ENCODE results near the gene CA7. TPM values are rescaled to one million over a fixed set of nuclear protein-coding genes. Genes with fewer than 3 reads are reported as not detected.

CA7 gene
- total RNA-seq, result not detected
- not detected for polyA plus RNA-seq (ENCODE audit: insufficient read depth, low read depth, low replicate concordance)
- long read RNA-seq, donor 1, partial matches to known transcripts, result 0 of 1 reads
- long read RNA-seq, donor 1, other reads (novel, unspliced or antisense), result 0 of 1 reads
- long read RNA-seq, donor 2, result 0 reads
- long read RNA-seq, donor 3, result 0 reads
- long read RNA-seq, donor 4, partial matches to known transcripts, result 0 of 1 reads
- long read RNA-seq, donor 4, other reads (novel, unspliced or antisense), result 0 of 1 reads
- long read RNA-seq, donor 5, result 0 reads
- long read RNA-seq, donor 6, result 0 reads
- long read RNA-seq, donor 7, result 0 reads
- long read RNA-seq, donor 8, result 0 reads
- long read RNA-seq, donor 9, result 0 reads
- long read RNA-seq, donor 10, result 0 reads

DNA sequence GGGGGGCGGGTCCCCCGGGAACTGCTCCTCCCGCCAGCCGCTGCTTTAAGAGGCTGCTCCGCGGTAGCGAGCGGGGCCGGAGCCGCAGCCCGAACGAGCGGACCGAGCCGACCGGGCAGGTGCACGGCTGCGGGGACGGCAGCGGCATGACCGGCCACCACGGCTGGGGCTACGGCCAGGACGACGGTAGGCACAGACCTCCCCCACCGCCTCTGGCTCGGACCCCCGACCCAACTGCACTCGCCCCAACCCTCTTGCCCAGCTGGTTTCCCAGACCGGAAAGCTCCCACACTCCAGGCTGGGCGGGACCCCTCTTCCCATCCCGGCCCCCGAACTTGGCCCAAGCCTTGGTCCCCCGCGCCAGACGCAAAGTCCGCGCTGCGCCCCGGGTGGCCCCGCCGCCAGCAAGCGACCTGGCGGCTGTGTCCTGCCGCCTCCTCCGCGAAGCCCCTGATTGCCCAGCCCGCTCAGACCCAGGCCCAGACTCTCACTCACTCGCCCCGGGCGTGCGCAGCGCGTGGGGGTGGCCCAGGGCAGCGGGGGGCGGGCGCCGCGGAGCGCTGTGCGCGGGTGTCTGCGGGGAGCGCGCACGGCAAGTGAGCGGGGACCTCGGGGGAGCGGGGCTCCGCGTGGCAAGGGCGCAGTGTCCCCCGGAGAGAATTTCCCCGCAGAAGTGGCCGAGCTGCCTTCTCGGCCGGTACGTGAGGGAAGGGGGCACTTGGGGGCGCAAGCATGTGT lies at the start of gene CA7:
Gene CA7, plus strand, starts transcription at position 73 of the 738 bp plus-strand sequence. Its CDS starts 74 bp downstream, at position 147.
- Histone ChIP-seq H3K4me1 (ENCODE audit: control insufficient read depth in 2 of 3, insufficient read depth in 2 of 3, low read depth in 1 of 3, low read length in 3 of 3) (peaks cover 0 to 6% (median 0%) of the 10 kb centered on the region in 3 donors), H3K27me3 (ENCODE audit: control insufficient read depth, insufficient read depth, low read length) (peaks cover 5% of the 10 kb centered on the region), H3K27ac (ENCODE audit: low read depth in 2 of 2, low read length in 2 of 2) (no peak within 1 kb of the TSS), H3K9ac (ENCODE audit: low read length in 3 of 3) (no peak within 1 kb of the TSS), H3K4me3 (ENCODE audit: low read length in 3 of 3) (peak within 1 kb of the TSS in 1 of 3 donors; percentile 44), H3K9me3 (ENCODE audit: control insufficient read depth in 2 of 3, insufficient read depth in 1 of 3, low read length in 3 of 3) (no peaks in the 10 kb centered on the region), H3K36me3 (ENCODE audit: control insufficient read depth in 2 of 3, insufficient read depth in 3 of 3, low read length in 3 of 3) (no peaks in the 10 kb centered on the region)
- peak; percentile 19 to 76 (median 35) for DNase-seq
- intact Hi-C loops (cut with DNase I), result no loop called here
- FAIRE-seq, result no peak
- TF ChIP-seq, protein P1, sequence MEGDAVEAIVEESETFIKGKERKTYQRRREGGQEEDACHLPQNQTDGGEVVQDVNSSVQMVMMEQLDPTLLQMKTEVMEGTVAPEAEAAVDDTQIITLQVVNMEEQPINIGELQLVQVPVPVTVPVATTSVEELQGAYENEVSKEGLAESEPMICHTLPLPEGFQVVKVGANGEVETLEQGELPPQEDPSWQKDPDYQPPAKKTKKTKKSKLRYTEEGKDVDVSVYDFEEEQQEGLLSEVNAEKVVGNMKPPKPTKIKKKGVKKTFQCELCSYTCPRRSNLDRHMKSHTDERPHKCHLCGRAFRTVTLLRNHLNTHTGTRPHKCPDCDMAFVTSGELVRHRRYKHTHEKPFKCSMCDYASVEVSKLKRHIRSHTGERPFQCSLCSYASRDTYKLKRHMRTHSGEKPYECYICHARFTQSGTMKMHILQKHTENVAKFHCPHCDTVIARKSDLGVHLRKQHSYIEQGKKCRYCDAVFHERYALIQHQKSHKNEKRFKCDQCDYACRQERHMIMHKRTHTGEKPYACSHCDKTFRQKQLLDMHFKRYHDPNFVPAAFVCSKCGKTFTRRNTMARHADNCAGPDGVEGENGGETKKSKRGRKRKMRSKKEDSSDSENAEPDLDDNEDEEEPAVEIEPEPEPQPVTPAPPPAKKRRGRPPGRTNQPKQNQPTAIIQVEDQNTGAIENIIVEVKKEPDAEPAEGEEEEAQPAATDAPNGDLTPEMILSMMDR (IDR thresholded peaks at IDR 0.05; ENCODE audit: borderline replicate concordance, extremely low read depth, insufficient read depth), result no peak

DNA sequence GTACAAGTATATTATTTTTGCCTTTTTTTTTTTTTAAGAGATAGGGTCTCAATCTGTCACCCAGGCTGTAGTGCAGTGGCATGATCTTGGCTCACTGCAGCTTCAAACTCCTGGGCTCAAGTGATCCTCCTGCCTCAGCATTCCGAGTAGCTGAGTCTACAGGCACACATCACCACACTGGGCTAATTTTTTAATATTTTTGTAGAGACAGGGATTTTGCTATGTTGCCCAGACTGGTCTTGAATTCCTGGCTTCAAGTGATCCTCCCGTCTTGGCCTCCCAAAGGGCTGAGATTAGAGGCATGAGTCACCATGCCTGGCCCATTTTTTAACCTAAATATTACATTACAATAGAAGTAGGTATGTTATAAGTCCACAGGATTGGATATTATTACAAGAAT lies 46.1 kb upstream of the CA7 start:
- TF ChIP-seq, protein P1 (IDR thresholded peaks at IDR 0.05; ENCODE audit: borderline replicate concordance, extremely low read depth, insufficient read depth), result no peak
- intact Hi-C loops (cut with DNase I), result no loop called here
- no peak for FAIRE-seq
- H3K27me3 ChIP-seq (ENCODE audit: control insufficient read depth, insufficient read depth, low read length), result no peaks in the 10 kb centered on the region
- no peak overlapping the region for H3K27ac ChIP-seq (ENCODE audit: low read depth in 2 of 2, low read length in 2 of 2)
- H3K9me3 ChIP-seq (ENCODE audit: control insufficient read depth in 2 of 3, insufficient read depth in 1 of 3, low read length in 3 of 3), result no peaks in the 10 kb centered on the region
- peaks cover 0 to 2% (median 0%) of the 10 kb centered on the region in 3 donors for H3K36me3 ChIP-seq (ENCODE audit: control insufficient read depth in 2 of 3, insufficient read depth in 3 of 3, low read length in 3 of 3)
- H3K4me1 ChIP-seq (ENCODE audit: control insufficient read depth in 2 of 3, insufficient read depth in 2 of 3, low read depth in 1 of 3, low read length in 3 of 3), result no peaks in the 10 kb centered on the region
- no peak overlapping the region for H3K9ac ChIP-seq (ENCODE audit: low read length in 3 of 3)
- no peak overlapping the region for H3K4me3 ChIP-seq (ENCODE audit: low read length in 3 of 3)
- no peak for DNase-seq

DNA sequence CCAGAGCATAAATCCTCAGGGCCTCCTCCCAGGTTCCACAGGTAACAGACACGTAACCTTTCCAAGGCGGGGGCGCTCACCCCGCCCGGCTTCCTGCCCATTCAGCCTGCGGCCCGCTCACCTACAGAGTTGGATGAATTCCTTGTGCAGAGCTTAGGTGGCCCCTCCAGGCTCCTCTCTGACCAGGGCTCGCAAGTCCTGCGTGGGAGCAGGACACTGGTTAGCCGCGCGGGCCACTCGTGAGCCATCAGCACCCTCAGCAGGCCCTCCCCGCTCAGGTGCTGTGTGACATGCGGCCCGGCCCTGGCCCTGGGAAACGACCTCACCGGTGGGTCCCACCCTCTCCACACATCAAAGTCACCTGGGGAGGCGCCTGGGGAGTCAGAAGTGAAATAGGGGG lies 43.4 kb upstream of the CA7 start:
- no peaks in the 10 kb centered on the region for H3K4me1 ChIP-seq (ENCODE audit: control insufficient read depth in 2 of 3, insufficient read depth in 2 of 3, low read depth in 1 of 3, low read length in 3 of 3)
- no peaks in the 10 kb centered on the region for H3K9me3 ChIP-seq (ENCODE audit: control insufficient read depth in 2 of 3, insufficient read depth in 1 of 3, low read length in 3 of 3)
- intact Hi-C loops (cut with DNase I), result no loop called here
- FAIRE-seq (no peak), DNase-seq (no peak)
- TF ChIP-seq, protein P1 (IDR thresholded peaks at IDR 0.05; ENCODE audit: borderline replicate concordance, extremely low read depth, insufficient read depth), result no peak
- no peaks in the 10 kb centered on the region for H3K27me3 ChIP-seq (ENCODE audit: control insufficient read depth, insufficient read depth, low read length)
- H3K27ac ChIP-seq (ENCODE audit: low read depth in 2 of 2, low read length in 2 of 2), result no peak overlapping the region
- no peak overlapping the region for H3K9ac ChIP-seq (ENCODE audit: low read length in 3 of 3)
- H3K4me3 ChIP-seq (ENCODE audit: low read length in 3 of 3), result no peak overlapping the region
- peaks cover 3 to 19% (median 18%) of the 10 kb centered on the region in 3 donors for H3K36me3 ChIP-seq (ENCODE audit: control insufficient read depth in 2 of 3, insufficient read depth in 3 of 3, low read length in 3 of 3)
